DMS79 treated with DMSO at 0.1 percent for 48 hours (cell line): Measurements from ENCODE around the gene PTPRQ.
"Not testable (repeated sequence)": the region's sequence is repeated elsewhere in the genome, so short reads cannot be mapped to it uniquely, and the experiment has no call there.

ENCODE experiments used
- DNase-seq: peaks from one replicate; lab custom pipeline; 2025; lab: John Stamatoyannopoulos, UW

PTPRQ gene

DNA sequence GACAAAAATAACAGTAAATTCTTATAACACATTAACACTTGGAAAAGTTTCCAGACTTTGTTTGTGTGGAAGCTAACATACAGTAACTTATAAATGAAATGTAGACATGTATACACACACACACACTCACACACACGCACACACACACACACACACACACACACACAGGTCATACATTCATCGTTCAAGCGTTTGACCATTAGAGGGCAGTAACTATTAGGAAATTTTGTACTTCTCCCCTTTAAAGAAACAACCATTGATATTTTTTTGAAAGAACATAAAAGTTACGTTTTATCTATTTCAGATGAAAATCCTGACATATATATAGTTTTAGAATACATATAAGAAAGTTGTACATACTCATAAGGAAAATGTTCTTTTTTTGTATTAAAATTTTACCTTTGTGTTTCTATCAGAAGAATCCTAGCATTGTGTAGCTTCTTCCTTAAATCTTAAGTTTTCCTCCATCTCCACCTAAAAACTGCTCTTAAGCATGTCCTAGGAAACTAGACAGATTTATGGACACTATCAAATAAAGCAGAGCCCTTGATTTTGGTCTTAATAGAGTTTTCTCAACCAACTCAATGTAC lies 29.0 kb downstream of the PTPRQ start:
- DNase-seq = no peak

DNA sequence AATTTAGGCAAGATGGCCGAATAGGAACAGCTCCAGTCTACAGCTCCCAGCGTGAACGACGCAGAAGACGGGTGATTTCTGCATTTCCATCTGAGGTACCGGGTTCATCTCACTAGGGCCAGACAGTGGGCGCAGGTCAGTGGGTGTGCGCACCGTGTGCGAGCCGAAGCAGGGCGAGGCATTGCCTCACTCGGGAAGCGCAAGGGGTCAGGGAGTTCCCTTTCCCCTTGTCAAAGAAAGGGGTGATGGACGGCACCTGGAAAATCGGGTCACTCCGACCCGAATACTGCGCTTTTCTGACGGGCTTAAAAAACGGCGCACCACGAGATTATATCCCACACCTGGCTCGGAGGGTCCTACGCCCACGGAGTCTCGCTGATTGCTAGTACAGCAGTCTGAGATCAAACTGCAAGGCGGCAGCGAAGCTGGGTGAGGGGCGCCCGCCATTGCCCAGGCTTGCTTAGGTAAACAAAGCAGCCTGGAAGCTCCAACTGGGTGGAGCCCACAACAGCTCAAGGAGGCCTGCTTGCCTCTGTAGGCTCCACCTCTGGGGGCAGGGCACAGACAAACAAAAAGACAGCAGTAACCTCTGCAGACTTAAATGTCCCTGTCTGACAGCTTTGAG lies 33.6 kb downstream of the PTPRQ start:
- not testable (repeated sequence) for DNase-seq

DNA sequence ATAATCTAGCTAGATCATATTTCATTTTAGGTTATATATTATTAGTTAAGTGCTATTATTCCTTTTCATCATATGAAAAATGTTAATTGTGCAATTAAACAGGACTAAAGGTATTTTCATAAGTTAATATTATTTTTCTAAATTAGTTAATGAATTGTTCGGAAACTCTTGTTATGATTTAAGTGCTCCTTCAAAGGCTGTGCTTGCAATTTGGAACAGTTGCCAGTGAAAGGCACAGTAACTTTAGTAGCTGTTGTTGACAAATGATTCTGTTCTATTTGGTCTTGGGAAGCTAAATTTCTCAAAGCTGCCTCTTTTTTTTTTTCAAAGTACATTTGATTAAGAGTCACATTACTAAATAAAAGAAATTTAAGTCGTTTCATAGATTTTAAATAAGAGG lies 40.7 kb downstream of the PTPRQ start:
- no peak for DNase-seq

DNA sequence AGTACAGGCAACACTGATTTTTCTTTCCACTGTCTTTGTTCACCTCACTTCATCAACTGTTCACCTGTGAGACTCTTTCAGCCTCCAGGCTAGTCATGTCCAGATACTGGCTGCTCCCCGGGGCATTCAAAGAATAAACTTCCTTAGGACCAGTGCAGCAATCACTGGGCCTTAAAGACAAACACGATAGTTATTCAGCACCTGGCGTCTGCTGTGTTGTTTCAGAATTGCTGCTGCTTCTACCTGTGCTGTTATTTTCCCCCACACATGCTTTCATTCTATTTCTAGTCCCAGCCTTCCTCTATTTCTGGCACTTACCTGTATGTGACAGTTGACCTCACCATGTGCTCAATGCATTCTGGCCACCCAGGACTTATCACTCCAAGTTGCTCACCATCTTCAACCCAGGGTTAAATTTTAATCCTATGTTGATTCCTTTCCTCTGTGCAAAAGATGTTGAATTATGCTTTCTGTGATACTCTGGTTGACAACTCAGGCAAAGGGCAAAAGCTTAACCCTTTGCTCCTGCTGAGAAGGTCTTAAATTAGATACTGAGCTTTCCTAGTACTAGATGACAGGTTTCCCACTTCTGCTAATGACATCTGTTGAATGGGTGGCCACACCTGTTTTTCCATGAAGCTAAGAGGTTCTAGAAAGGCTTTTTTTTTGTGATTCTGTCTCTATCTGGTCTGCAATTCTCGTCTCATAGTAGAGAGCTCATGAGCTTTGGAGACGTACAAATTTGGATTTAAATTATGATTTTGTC lies 41.4 kb downstream of the PTPRQ start:
- DNase-seq = no peak

DNA sequence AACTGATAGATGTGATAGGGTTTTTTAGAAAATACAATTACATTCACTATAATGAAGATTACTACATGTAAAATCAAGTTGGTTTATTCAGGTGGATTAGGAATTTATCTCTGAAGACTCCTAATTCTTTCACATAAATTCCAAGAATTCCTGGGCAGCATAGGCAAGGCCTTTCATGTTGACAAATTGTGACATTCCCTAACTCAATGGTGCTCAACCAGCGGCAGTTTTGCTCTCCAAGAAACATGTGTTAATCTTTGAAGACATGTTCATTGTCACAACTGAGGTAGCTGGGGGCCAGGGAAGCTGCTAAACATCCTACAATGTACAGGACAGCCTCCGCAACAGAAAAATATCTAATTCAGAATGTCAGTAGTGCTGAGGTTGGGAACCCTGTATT lies 46.3 kb downstream of the PTPRQ start:
- no peak for DNase-seq

DNA sequence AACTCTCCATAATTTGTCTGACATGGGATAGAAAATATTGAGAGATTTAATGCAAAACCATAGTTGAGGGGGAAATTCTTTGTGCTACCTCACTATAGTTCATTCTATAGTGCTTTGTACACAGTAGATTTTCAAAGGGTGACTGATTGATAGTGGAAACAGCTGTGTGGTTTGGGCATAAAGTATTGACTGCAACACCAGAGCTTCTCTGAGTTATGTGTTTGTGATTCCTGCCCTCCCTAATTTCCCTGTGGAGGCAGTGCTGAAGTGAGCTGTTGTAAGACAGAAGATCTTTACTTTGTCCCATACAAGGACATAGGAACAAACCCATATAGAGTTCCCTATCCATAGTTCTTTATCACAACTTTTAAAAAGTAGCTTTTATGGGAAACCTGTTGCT lies 47.1 kb downstream of the PTPRQ start:
- no peak for DNase-seq

DNA sequence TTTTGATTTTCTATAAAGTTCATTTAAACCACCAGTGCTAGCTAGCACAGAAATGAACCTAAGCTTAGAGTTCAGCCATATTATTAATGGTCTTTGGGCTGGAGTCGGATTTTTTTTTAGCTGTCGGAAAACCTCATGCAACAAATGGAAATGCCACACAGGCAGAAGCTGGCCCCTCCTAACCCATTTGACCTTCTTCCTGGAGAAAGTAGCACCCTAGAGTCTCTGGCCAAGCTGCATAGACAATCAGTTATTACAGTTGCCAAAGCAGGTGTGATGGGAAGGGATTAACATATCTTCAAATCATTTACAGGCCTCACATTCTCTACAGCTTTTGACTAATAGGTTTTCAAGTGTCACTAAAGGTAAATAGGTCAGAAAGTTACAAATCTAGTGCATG lies 49.4 kb downstream of the PTPRQ start:
- no peak for DNase-seq

DNA sequence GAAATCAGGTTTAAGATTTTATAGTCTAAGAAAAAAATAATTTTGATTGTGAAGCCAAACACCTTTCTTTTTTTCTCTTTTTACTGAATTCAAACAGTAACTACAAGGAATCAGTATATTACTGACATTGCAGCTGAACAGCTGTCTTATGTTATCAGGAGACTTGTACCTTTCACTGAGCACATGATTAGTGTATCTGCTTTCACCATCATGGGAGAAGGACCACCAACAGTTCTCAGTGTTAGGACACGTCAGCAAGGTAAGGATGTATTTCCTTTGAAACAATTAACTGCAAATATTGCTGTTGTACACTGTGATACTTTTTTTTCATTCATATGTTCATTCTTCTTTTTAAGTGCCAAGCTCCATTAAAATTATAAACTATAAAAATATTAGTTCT lies 50.8 kb downstream of the PTPRQ start:
- DNase-seq = no peak

DNA sequence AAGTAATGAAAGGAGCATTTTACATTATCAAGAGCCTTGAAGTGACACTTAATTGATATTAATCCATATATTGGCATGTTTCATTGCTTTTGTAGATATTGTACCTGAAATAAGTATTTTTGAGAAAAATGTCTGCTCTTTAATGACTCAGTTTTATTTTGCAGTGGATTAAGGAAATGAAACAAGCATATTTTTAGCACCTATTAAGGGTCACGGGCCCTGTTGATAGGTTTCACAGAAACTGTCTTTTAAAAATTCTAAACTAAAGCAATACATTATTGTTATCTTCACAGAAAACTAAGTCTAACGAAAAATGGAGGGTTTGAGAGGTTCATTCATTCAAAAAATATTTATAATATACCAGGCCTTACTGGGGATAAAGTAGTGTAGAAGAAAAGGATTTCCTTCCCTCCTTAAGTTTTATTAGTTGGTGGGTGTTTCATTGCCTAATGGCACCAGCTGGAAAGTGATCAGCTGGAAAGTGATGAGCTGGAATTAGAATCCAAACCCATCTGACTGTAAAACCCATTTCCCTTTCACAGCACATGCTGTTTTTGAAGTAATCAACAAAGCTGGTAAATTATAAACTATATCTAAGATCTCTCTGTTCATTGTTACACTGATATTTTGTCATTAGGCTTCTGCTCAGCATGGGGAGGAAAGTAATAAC lies 54.2 kb downstream of the PTPRQ start:
- no peak for DNase-seq

DNA sequence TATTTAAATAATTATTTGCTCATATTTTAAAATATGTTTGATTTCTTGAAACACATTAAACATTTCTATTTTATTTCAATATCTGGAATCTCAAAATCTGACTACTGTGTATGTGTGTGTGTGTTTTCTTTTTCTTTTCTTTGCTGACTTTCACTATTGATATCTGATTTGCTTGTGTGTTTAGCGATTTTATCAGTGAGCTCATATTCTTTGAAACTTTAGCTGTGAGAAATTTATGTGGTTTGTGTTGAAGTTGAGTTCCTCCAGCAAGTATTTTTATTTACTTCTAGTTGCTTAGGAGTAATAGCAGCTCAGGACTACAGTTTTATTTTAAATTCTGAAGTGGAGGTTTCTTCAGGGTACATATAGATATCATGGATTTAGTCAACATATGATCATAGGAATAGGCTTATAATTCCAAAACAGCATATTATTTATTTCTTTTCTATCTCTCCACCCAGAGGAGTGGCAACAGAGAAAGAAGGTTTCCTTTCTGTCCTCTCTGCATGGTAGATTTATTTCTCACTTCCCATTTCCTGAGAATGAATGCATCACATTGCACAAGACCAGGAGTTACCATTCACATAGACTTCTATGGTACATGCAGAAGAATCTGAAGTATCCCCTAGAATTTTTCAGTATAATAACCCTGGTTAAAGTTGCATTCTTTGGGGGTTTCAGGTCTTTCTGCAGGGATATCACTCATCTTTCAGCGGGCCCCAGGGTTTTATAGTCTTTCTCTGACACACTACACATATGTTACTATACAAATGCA lies 60.5 kb downstream of the PTPRQ start:
- no peak for DNase-seq

DNA sequence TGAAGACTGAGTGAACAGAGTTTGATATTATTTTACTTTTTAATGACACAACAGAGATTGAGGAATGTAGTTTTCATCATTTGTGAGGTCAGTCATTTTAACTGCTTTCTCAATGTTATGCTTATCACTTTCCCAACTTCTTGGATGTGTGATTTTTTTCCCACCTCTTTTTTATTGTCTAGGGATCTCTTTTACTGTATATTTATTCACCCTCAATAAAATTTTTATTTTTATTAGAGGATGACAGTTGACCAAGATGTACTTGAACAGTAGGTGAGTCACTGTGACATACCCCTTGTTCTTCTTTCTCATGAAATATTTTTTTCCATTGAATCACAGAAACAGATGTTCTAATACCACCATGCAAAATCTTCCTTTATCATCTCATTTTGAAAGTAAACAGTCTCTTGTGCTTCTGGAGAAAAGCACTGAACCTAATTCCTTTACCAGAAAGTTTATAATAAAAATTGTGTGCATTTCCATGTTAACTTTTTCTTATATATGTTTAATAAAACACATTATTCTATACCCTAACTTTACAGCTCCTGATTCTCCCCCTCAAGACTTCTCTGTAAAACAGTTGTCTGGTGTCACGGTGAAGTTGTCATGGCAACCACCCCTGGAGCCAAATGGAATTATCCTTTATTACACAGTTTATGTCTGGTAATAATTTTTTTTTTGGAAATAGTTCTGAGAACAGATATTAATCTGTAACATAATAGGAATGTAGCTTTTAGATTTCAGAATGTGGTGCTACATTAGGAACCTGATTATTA lies 65.9 kb downstream of the PTPRQ start:
- no peak for DNase-seq

DNA sequence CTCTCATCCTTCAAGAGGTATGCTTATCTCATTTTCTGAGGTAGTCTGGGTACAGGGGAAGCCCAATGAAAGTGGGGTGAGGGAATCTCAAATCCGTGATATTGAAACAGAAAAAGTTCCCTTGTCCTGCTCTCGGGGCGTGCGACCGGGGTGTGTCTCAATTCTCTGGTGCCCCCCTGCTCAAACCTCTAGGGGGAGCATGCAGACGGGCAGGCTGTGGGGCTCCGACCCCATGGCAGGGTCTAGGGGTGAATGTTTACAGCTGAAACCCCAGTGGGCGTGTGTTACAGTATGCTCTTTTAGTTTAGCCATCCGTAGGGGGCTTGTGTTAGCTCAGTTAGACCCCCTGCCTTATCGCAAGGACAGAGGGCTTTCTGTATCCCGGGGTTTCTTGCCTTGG lies 68.7 kb downstream of the PTPRQ start:
- no peak for DNase-seq

DNA sequence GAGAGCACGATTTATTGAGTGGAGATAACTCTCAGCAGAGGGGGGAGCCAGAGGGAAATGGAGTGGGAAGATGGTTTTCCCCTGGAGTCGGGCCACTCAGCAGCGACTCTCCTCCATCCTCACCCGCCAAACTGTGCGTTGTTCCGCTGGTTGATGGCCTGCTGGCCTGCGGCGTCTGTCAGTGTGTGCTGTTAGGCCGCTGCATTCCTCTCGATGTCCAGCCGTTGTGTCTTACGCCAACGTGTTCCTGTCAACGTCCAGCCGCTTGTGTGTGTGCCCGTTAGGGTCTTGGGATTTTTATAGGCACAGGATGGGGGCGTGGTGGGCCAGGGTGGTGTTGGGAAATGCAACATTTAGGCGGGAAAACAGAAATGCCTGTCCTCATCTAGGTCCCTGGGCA lies 69.2 kb downstream of the PTPRQ start:
- no peak for DNase-seq

DNA sequence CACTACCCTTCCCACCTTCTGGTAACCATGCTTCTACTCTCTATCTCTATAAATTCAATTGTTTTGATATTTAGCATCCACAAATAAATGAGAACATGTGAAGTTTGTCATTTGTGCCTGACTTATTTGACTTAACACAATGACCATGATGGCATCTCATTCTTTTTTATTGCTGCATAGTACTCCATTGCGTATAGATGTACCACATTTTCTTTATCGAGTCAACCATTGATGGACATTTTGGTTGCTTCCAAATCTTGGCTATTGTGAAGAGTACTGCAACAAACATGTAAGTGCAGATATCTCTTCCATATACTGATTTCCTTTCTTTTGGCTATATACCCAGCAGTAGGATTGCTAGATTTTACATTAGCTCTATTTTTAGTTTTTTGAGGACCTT lies 73.6 kb downstream of the PTPRQ start:
- no peak for DNase-seq

DNA sequence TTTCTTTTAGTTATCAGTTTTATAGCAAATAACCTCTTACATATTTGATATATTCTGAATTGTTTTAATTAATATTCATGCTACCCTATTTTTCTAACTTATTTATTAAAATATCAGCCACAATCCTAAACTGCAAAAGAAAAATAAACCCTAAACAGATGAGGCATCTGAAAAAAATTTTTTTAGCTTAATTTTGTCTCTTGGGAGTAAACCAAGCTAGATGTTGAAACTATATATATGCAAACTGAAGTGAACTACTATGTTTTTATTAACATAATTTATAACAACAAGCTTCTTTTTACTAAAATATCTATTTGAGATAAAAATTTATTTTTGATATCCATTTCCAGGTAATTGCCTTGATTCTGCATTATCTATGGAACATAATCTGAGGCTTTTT lies 87.6 kb downstream of the PTPRQ start:
- no peak for DNase-seq

DNA sequence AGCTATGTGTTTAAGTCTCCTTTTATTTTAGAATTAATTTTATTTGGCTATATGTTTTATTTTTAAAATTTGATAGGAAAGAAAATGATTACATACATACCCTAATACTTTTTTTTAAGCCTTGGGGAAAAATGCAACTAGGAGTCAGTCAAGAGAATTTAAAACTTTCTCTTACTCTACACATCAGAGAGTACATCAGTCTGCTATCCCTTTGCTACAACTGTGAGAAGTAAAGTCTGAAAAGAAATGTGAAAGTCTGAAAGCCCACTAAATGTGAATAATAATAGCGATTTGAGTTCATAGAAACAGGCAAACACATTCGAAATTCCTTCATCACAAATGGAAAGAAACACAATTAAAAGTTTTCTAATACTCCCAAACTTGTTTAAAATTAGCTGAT lies 95.0 kb downstream of the PTPRQ start:
- DNase-seq = no peak

DNA sequence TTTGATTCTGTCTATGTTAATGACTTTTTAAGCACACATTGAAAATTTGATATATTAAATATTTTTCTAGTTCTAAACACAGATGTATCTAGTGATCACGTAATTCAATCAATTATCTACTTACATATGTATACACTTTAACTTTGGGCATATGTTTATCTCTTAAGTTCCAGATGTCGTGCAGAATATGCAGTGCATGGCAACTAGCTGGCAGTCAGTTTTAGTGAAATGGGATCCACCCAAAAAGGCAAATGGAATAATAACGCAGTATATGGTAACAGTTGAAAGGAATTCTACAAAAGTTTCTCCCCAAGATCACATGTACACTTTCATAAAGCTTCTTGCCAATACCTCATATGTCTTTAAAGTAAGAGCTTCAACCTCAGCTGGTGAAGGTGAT lies 105.3 kb downstream of the PTPRQ start:
- no peak for DNase-seq

DNA sequence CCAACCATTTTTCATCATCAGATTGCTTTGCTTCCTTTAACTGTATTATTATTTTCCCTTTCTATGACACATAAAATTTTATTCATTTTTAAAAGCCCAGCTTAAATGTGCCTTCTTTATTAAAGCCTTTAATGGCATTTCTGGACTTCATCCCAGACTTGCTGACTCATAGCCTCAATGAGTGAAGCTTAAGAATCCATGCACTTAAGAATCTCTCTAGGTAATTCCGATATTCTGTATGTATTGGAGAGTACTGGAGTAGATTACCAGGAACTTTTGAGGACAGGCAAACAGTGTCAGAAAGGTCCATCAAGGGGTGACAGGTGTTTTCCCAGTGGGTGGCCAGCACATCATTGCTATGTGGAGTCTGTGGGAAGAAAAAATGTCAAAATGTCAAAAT lies 107.9 kb downstream of the PTPRQ start:
- peak; percentile 93 for DNase-seq

DNA sequence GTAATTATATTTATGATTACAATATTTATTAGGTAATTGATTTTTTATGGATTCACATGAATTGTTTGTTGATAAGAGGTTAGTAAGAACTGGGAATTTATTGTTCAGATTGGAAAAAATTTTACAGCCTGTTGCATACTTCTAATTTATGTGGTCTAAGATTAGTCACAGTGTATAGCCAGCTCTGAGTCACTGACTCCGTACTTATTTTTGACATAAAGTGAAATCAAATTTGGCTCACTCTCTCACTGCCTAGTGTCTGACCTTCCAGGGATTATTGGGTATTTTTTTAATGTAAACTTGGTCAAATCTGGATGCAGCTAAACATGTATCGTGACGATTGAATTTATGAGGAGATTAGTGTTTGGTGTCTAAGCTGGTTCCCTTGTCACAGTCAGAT lies 109.3 kb downstream of the PTPRQ start:
- DNase-seq = no peak

DNA sequence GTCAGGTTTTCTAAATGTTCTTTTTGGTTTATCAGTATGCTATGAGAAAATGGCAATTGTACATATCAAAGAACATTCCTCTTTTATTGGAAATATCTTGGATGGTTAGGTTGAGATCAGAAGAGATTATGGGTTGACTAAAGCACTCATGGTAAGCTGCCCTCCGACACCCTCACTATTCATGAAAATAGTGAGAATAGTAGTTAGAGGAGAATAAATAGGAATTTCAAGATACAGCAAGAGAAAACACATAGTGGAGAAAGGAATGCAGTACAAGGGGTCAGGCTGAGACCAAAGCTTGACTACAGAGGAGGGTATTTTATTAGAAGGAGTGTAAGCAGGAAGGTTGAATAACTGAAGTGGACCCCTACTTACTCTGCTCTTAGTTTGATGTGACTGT lies 112.5 kb downstream of the PTPRQ start:
- no peak for DNase-seq

DNA sequence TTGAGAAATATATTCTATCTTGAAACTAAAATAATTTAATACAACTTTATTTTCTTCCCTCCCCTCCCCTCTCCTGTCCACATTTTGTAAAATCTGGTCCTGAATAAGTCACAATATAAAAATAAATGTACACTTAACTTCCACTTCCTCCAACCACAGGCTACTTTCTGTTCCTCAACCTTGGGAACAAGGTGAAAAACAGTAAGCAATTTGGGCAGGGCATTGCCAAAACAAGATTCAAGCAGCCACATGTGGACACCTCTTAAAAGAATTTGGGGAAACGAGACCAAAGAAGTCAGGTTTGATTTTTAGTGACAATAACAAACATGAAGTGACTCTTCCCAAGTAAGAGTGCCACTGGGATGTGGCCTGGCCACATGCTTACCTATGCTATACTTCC lies 115.7 kb downstream of the PTPRQ start:
- no peak for DNase-seq

DNA sequence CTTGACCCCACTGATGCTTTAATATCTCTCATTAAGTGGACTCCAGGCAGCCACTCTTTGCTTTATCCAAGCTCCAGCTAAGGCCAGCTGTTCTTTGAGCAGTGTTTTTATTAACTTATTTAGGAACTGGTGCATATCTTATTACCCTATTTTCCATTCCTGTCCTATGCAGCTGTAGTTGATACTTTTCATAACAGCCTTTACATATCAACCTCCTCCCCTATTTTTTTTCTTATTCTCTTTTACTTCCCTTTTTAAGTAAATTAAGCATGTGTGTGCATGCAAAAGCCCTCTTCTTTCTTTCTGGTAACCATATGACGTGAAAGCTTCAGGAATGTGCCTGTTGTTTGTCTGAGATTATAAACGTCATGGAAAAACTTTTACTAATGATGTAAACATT lies 121.2 kb downstream of the PTPRQ start:
- DNase-seq = peak; percentile 40
